Thyroid gland (tissue), 4 donors: Measurements from ENCODE around the gene ZBED1. TPM values are rescaled to one million over a fixed set of nuclear protein-coding genes. Genes with fewer than 3 reads are reported as not detected.
"Not testable (repeated sequence)": the region's sequence is repeated elsewhere in the genome, so short reads cannot be mapped to it uniquely, and the experiment has no call there.

ENCODE experiments used
- DNase-seq, 2 donors: peaks; one replicate each; pipeline ENCODE4 v3.0.0-alpha.2; 2019
- H3K27ac ChIP-seq, 3 donors: fragments of 200-600 bp; sonication (generic); 1 replicate in 2 of 3; 2 replicates in 1 of 3; pipeline ENCODE4 v1.5.1; 2016 to 2019; ENCODE audit warnings: mild to moderate bottlenecking in 1 of 3, moderate library complexity in 1 of 3
- H3K27me3 ChIP-seq: fragments of 200-600 bp; sonication (generic); one replicate; pipeline ENCODE4 v1.5.1; 2019
- H3K36me3 ChIP-seq, 2 donors: fragments of 200-600 bp; sonication (generic); one replicate each; pipeline ENCODE4 v1.5.1; 2016 to 2019
- H3K4me1 ChIP-seq, 2 donors: fragments of 200-600 bp; sonication (generic); one replicate each; pipeline ENCODE4 v1.5.1; 2017 to 2019
- H3K4me3 ChIP-seq, 3 donors: fragments of 200-600 bp; sonication (generic); replicated peaks in 1 of 3; 1 replicate in 2 of 3; 2 replicates in 1 of 3; pipeline ENCODE4 v1.5.1; 2016; ENCODE audit warnings: mild to moderate bottlenecking in 1 of 3
- H3K9me3 ChIP-seq: fragments of 200-600 bp; sonication (generic); one replicate; pipeline ENCODE4 v1.5.1; 2017
- CTCF ChIP-seq, 6 experiments: fragments of 200-600 bp in 3 of 6; fragments of 450-650 bp in 3 of 6; sonication (generic) in 3 of 6; IDR thresholded peaks; one replicate each; pipeline ENCODE4 v1.5.1; 2016 to 2019; ENCODE audit warnings: antibody characterized with exemption in 6 of 6, mild to moderate bottlenecking in 2 of 6, inconsistent platforms in 1 of 6, moderate library complexity in 1 of 6
- POLR2A ChIP-seq, 2 donors: fragments of 450-650 bp; IDR thresholded peaks; one replicate each; pipeline ENCODE4 v1.6.1; 2017; ENCODE audit warnings: antibody characterized with exemption in 2 of 2, mild to moderate bottlenecking in 2 of 2, moderate library complexity in 1 of 2
- WGBS, 2 donors: methylation state at CpG; one replicate each; pipeline ENCODE4 v1.1.5; 2017; 5-methylcytosine and 5-hydroxymethylcytosine counted together
- intact Hi-C: fragments of 100-400 bp; cut with DNase I; formaldehyde crosslinking; loops from one replicate; pipeline ENCODE4 v1.15.1; 2023
- total RNA-seq, 4 donors: library from RNA; depleted of rRNA; stranded (reverse); fragments of >200 nt; gene quantifications; one replicate each; pipeline ENCODE4 v1.2.3, GENCODE V29; 2016

ZBED1 gene
- total RNA-seq, 4 donors from 2014 or later, result 32.4 to 48.6 (median 45.2) TPM

GRCh38 chrX:2462074-2462473, 38.7 kb downstream of the ZBED1 start:
- Histone ChIP-seq H3K27ac (no peak overlapping the region), H3K36me3 (no peaks in the 10 kb centered on the region), H3K9me3 (no peaks in the 10 kb centered on the region), H3K4me1 (no peaks in the 10 kb centered on the region), H3K27me3 (no peaks in the 10 kb centered on the region), H3K4me3 (no peak overlapping the region)
- no peak for DNase-seq
- TF ChIP-seq POLR2A (IDR thresholded peaks at IDR 0.05) (no peak), CTCF (IDR thresholded peaks at IDR 0.05) (no peak)
- intact Hi-C loops, result no loop called here
- WGBS, 2 donors, result 61 to 72% methylated on average over 5 of the region's 5 CpGs

DNA sequence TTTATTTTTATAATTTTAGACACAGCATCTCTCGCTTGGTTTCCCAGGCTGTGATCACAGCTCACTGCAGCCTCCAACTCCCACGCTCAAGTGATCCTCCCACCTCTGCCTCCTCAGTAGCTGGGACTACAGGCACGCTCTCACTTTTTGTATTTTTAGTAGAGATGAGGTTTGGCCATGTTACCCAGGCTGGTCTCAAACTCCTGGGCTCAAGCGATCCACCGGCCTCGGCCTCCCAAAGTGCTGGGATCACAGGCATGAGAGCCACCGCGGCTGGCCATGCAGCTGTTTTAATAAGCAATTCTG, 39.1 kb downstream of the ZBED1 start:
- no peaks in the 10 kb centered on the region for H3K36me3 ChIP-seq
- WGBS, 2 donors, result 90 to 96% methylated on average over 8 of the region's 8 CpGs

DNA sequence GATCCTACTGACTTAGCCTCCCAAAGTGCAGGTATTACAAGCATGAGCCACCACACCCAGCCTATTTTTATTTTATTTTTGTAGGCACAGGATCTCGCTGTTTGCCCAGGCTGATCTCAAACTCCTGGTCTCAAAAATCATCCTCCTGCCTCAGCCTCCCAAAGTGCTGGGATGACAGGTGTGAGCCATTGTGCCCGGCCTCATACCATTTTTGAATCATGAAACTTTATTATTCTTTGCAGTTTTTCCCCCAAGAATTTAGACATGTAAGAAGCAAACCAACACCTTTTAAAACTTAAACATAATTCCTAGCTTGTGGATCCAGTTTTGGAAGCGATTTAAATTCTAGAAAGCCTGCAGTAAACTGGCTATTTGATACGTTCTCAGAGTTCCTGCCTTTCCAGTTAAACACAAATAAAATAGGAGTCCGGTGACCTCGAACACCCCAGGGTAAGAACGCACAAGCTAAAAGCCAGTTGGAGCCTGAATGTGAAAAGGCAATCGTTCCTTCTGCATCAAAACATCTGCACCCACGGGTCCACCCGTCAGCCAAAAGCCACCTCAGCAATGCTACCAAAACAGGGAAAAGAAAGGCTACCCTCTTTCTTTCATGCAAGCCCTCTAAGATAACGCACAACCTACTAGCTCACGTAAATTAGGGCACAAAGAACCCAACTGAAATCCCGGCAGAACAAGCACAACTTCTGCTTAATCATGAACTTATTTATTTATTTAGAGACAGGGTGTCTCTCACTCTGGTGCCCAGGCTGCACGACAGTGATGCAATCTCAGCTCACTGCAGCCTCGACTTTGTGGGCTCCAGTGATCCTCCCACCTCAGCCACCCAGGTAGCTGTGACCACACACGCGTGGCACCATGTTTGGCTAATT, 39.7 kb downstream of the ZBED1 start:
- 90% methylated on average over 17 of the region's 17 CpGs for WGBS, 2 donors
- H3K27me3 ChIP-seq, H3K4me3 ChIP-seq, H3K9me3 ChIP-seq, DNase-seq, H3K36me3 ChIP-seq, H3K4me1 ChIP-seq, H3K27ac ChIP-seq, intact Hi-C loops: not testable (repeated sequence)

More for the DNA sequence above, 39.1 kb downstream of the ZBED1 start:
- H3K4me1 ChIP-seq, result no peaks in the 10 kb centered on the region
- H3K27ac ChIP-seq, result no peak overlapping the region
- no peaks in the 10 kb centered on the region for H3K9me3 ChIP-seq
- H3K4me3 ChIP-seq, result no peak overlapping the region
- H3K27me3 ChIP-seq, result no peaks in the 10 kb centered on the region
- DNase-seq, result no peak
- TF ChIP-seq CTCF (IDR thresholded peaks at IDR 0.05) (no peak), POLR2A (IDR thresholded peaks at IDR 0.05) (no peak)
- intact Hi-C loops, result no loop called here

DNA sequence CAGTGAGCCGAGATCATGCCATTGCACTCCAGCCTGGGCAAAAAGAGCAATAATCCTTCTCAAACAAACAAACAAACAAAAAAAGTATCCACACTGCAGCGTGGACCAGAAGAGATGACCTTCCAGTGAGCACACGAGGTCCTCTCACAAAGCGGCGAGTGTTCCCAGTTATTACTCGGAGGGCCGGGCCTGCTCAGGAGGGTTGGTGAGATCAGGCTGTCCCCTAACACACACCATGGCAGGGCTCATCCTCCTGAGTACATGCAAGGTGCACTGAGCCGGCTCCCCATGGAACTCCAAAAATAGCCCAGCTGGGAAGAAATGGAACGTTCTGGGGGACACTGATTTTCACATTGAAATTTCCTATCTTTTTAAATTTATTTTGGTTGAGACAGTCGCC, 40.7 kb downstream of the ZBED1 start:
- WGBS, 2 donors, result 90% methylated on average over 9 to 10 of the region's 10 CpGs
- H3K4me1 ChIP-seq, H3K36me3 ChIP-seq, intact Hi-C loops, H3K27ac ChIP-seq, H3K27me3 ChIP-seq, DNase-seq, H3K4me3 ChIP-seq, H3K9me3 ChIP-seq: not testable (repeated sequence)

DNA sequence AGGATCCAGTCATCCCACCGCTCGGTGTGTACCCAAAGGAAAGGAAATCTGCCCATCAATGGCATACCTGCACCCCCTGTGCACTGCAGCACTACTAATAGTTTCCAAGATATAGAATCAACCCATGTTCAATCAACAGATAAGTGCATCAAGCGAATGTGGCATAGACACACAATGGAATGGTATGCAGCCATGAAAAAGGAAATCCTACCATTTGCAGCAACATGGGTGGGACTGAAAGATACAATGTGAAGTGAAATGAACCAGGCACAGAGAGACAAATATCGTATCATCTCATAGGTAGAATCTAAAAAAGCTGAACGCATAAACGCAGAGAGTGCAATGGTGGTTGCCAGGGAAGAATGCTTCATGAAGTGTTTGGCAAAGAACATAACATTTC, 42.5 kb downstream of the ZBED1 start:
- no peak overlapping the region for H3K27ac ChIP-seq
- H3K9me3 ChIP-seq, result no peaks in the 10 kb centered on the region
- no peak for DNase-seq
- 80 to 89% methylated on average over 6 of the region's 6 CpGs for WGBS, 2 donors
- H3K27me3 ChIP-seq, result no peaks in the 10 kb centered on the region
- no peak overlapping the region for H3K4me3 ChIP-seq
- intact Hi-C loops, result no loop called here
- H3K4me1 ChIP-seq, result no peaks in the 10 kb centered on the region
- TF ChIP-seq CTCF (IDR thresholded peaks at IDR 0.05) (no peak), POLR2A (IDR thresholded peaks at IDR 0.05) (no peak)
- H3K36me3 ChIP-seq, result no peaks in the 10 kb centered on the region

GRCh38 chrX:2457289-2458133, 43.3 kb downstream of the ZBED1 start:
- Histone ChIP-seq H3K27me3 (no peaks in the 10 kb centered on the region), H3K9me3 (no peaks in the 10 kb centered on the region), H3K27ac (no peak overlapping the region), H3K4me1 (no peaks in the 10 kb centered on the region), H3K4me3 (no peak overlapping the region), H3K36me3 (no peaks in the 10 kb centered on the region)
- intact Hi-C loops, result no loop called here
- WGBS, 2 donors, result 84 to 89% methylated on average over 24 to 26 of the region's 26 CpGs
- no peak for TF ChIP-seq CTCF (IDR thresholded peaks at IDR 0.05)
- TF ChIP-seq POLR2A (IDR thresholded peaks at IDR 0.05), result no peak
- DNase-seq, result no peak

DNA sequence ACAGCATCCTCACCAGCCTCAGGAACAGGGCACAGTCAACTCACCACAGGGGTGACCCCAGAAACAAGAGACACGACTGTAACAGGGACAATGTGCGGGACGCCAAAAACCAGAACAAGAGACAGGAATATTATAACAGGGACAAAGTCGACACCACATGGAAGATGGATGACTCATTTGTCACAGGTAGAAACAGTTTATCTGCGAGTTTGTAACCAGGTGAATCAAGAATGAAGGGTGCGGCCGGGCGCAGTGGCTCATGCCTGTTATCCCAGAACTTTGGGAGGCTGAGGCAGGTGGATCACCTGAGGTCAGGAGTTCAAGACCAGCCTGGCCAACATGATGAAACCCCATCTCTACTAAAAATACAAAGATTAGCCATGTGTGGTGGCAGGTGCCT, 44.7 kb downstream of the ZBED1 start:
- H3K27me3 ChIP-seq, H3K9me3 ChIP-seq, intact Hi-C loops, H3K4me3 ChIP-seq, H3K4me1 ChIP-seq, DNase-seq, H3K36me3 ChIP-seq, H3K27ac ChIP-seq: not testable (repeated sequence)
- 96 to 97% methylated on average over 8 of the region's 8 CpGs for WGBS, 2 donors

GRCh38 chrX:2454620-2455019, 46.2 kb downstream of the ZBED1 start:
- H3K4me1 ChIP-seq, H3K27me3 ChIP-seq, H3K36me3 ChIP-seq, H3K9me3 ChIP-seq, H3K4me3 ChIP-seq, H3K27ac ChIP-seq, intact Hi-C loops, DNase-seq: not testable (repeated sequence)
- 95 to 97% methylated on average over 9 of the region's 9 CpGs for WGBS, 2 donors
